A549 (cell line): Measurements from ENCODE around the gene CTNS. TPM values are rescaled to one million over a fixed set of nuclear protein-coding genes. Genes with fewer than 3 reads are reported as not detected.
A peak's percentile ranks its signal among the peaks of the same experiment; 100 is the strongest.

Experiments
- ATAC-seq, 2 experiments: fragments of 200-7000 bp in 1 of 2; fragments of >200 bp in 1 of 2; cut with Nextera tagmentation in 1 of 2; cut with Tn5 transposase in 1 of 2; 3 replicates each; pipeline versions ENCODE4 v1.8.0 to v1.9.1; 2018 to 2020; ENCODE audit warnings: mild to moderate bottlenecking in 1 of 2, moderate library complexity in 1 of 2
- CTCF ChIA-PET: fragments of 300-600 bp; sonication (Branson Sonifier 250); formaldehyde crosslinking; extraction: SDS; loops from one replicate; lab custom pipeline; 2021; ENCODE audit warnings: antibody characterized with exemption, inconsistent platforms; lab: Yijun Ruan, JAX
- POLR2A ChIA-PET: fragments of 350-600 bp; formaldehyde crosslinking; extraction: SDS; loops from one replicate; lab custom pipeline; 2021; ENCODE audit warnings: antibody characterized with exemption, inconsistent platforms; lab: Yijun Ruan, JAX
- DNase-seq, 2 experiments: peaks; one replicate each; pipeline versions ENCODE4 v3.0.0 to v3.0.0-alpha.2; 2011 to 2016; ENCODE audit warnings: low read depth in 1 of 2, low spot score in 1 of 2
- FAIRE-seq: peaks from 2 replicates; lab custom pipeline; 2011; peaks lifted over from hg19 to GRCh38; lab: Jason Lieb, UNC
- H3K27ac ChIP-seq, 2 experiments: fragments of >200 bp; sonication (Bioruptor Twin); formaldehyde crosslinking; 3 replicates each; pipeline ENCODE4 v1.5.1; 2016 to 2017
- H3K4me1 ChIP-seq: fragments of >200 bp; sonication (Bioruptor Twin); formaldehyde crosslinking; 3 replicates; pipeline ENCODE4 v1.6.1; 2016
- H3K4me2 ChIP-seq: fragments of >200 bp; sonication (Bioruptor Twin); formaldehyde crosslinking; 3 replicates; pipeline ENCODE4 v1.6.1; 2016
- H3K4me3 ChIP-seq: fragments of >200 bp; sonication (Bioruptor Twin); formaldehyde crosslinking; 3 replicates; pipeline ENCODE4 v1.5.1; 2016
- H3K9me3 ChIP-seq: fragments of >200 bp; sonication (Bioruptor Twin); formaldehyde crosslinking; 3 replicates; pipeline ENCODE4 v1.6.1; 2016
- ATOH8 ChIP-seq: fragments of 250-450 bp; sonication (Bioruptor Pico); IDR thresholded peaks from 2 replicates; pipeline ENCODE4 v1.5.0; 2020; ENCODE audit warnings: low read depth, mild to moderate bottlenecking, moderate library complexity
- CEBPB ChIP-seq, 2 experiments: fragments of >200 bp in 1 of 2; sonication (Bioruptor Twin) in 1 of 2; formaldehyde crosslinking in 1 of 2; IDR thresholded peaks; 2 replicates each; pipeline ENCODE4 v1.6.1; 2012 to 2016
- CHD4 ChIP-seq: fragments of 200-600 bp; sonication (generic); IDR thresholded peaks from 2 replicates; pipeline ENCODE4 v1.6.1; 2016; ENCODE audit warnings: antibody characterized with exemption, mild to moderate bottlenecking, borderline replicate concordance
- ESRRA ChIP-seq: fragments of 150-350 bp; IDR thresholded peaks from 2 replicates; pipeline ENCODE4 v1.6.1; 2014; ENCODE audit warnings: mild to moderate bottlenecking, low read length, borderline replicate concordance
- FOSL2 ChIP-seq, 2 experiments: fragments of 450-650 bp in 1 of 2; fragments of >200 bp in 1 of 2; sonication (Bioruptor Twin) in 1 of 2; formaldehyde crosslinking; IDR thresholded peaks; 2 replicates each; pipeline versions ENCODE4 v1.5.0 to v1.6.1; 2016 to 2020; ENCODE audit warnings: mild to moderate bottlenecking in 1 of 2, moderate library complexity in 1 of 2
- GATA3 ChIP-seq: IDR thresholded peaks from 2 replicates; pipeline ENCODE4 v1.6.1; 2012; ENCODE audit warnings: borderline replicate concordance
- JUN ChIP-seq, 2 experiments: fragments of >200 bp; sonication (Bioruptor Twin); formaldehyde crosslinking; IDR thresholded peaks; 2 replicates in 1 of 2; 3 replicates in 1 of 2; pipeline ENCODE4 v1.6.1; 2016 to 2017
- KDM5A ChIP-seq: fragments of 200-600 bp; sonication (generic); IDR thresholded peaks from 2 replicates; pipeline ENCODE4 v1.6.1; 2016; ENCODE audit warnings: antibody characterized with exemption, mild to moderate bottlenecking
- MAFK ChIP-seq: fragments of 450-650 bp; IDR thresholded peaks from 2 replicates; pipeline ENCODE4 v1.6.1; 2014; ENCODE audit not compliant: partially characterized antibody
- NR3C1 ChIP-seq: fragments of >200 bp; sonication (Bioruptor Twin); formaldehyde crosslinking; IDR thresholded peaks from 3 replicates; pipeline ENCODE4 v1.6.1; 2017
- PHF8 ChIP-seq: fragments of 200-600 bp; sonication (generic); IDR thresholded peaks from 2 replicates; pipeline ENCODE4 v1.6.1; 2016; ENCODE audit warnings: low read depth, mild to moderate bottlenecking, antibody characterized with exemption, moderate library complexity, borderline replicate concordance
- POLR2AphosphoS2 ChIP-seq: conservative IDR thresholded peaks from 2 replicates; pipeline ENCODE4 v1.6.1; 2012; ENCODE audit warnings: low read length, improper control_type of control experiment, inconsistent platforms
- RAD21 ChIP-seq, 2 experiments: fragments of >200 bp in 1 of 2; sonication (Bioruptor Twin) in 1 of 2; formaldehyde crosslinking in 1 of 2; IDR thresholded peaks in 1 of 2; conservative IDR thresholded peaks in 1 of 2; 2 replicates in 1 of 2; 3 replicates in 1 of 2; pipeline ENCODE4 v1.6.1; 2012 to 2018; ENCODE audit warnings: inconsistent platforms in 1 of 2
- RARB ChIP-seq: fragments of 250-450 bp; sonication (Bioruptor Pico); IDR thresholded peaks from 2 replicates; pipeline ENCODE4 v1.8.0; 2021; ENCODE audit warnings: mild to moderate bottlenecking, moderate library complexity
- RNF2 ChIP-seq: fragments of 200-600 bp; sonication (generic); IDR thresholded peaks from 2 replicates; pipeline ENCODE4 v1.6.1; 2016; ENCODE audit warnings: low read depth, mild to moderate bottlenecking, antibody characterized with exemption, moderate library complexity, borderline replicate concordance
- SMC3 ChIP-seq: fragments of >200 bp; sonication (Bioruptor Twin); formaldehyde crosslinking; IDR thresholded peaks from 3 replicates; pipeline ENCODE4 v1.6.1; 2018; ENCODE audit warnings: inconsistent platforms
- TP53 ChIP-seq: fragments of 250-450 bp; sonication (Bioruptor Pico); IDR thresholded peaks from 2 replicates; pipeline ENCODE4 v1.5.0; 2021; ENCODE audit warnings: mild to moderate bottlenecking, moderate library complexity
- ZC3H11A ChIP-seq: fragments of 450-650 bp; IDR thresholded peaks from 2 replicates; pipeline ENCODE4 v1.6.1; 2014; ENCODE audit warnings: antibody characterized with exemption, mild to moderate bottlenecking
- ZSCAN20 ChIP-seq: fragments of 250-450 bp; sonication (Bioruptor Pico); IDR thresholded peaks from 2 replicates; pipeline ENCODE4 v1.8.0; 2022; ENCODE audit warnings: mild to moderate bottlenecking, moderate library complexity
- WGBS: methylation state at CpG from one replicate; pipeline ENCODE4 v1.1.6; 2017; ENCODE audit errors: missing lambda C conversion rate; 5-methylcytosine and 5-hydroxymethylcytosine counted together
- polyA plus RNA-seq, 4 experiments: library from polyadenylated mRNA; depleted of rRNA in 3 of 4; stranded (reverse); fragments of >200 nt; fragmentation: RNase III in 1 of 4; extraction: RNeasy Plus Mini Kit Qiagen cat#74134 plus additional on column Dnase treatment in 1 of 4; gene quantifications; 2 replicates in 3 of 4; 3 replicates in 1 of 4; pipeline ENCODE4 v1.2.3, GENCODE V29; 2011 to 2017

CTNS gene
- polyA plus RNA-seq, 2 of the 4 experiments (the other 2 are of a cell fraction) = 6.5 to 20.3 TPM

GRCh38 chr17:3678095-3678820 is 41.7 kb downstream of the CTNS start:
- no peaks in the 10 kb centered on the region for H3K4me1 ChIP-seq
- no peaks in the 10 kb centered on the region for H3K9me3 ChIP-seq
- WGBS = 83% methylated on average over 15 of the region's 16 CpGs
- ChIA-PET CTCF (interaction anchor here (0.8 to 1.8 kb wide), 9 partner anchors 12 to 1624 kb away, joined by 3 to 5 read pairs (median 4); partner anchors contain the start of gene HIC1), POLR2A (interaction anchor here (0.8 to 2.2 kb wide), 3 partner anchors 9 to 11 kb away, joined by 3 to 8 read pairs (median 4); partner anchors contain the start of gene EMC6)
- TF ChIP-seq ESRRA = no peak
- peak; percentile 64 for TF ChIP-seq MAFK
- peak; percentile 9 to 13; a peak in 3 of 6 replicates for ATAC-seq
- H3K4me3 ChIP-seq = no peak overlapping the region
- no peak for DNase-seq
- no peak for FAIRE-seq
- no peak overlapping the region for H3K4me2 ChIP-seq
- H3K27ac ChIP-seq = no peak overlapping the region

- TF ChIP-seq RAD21 (conservative IDR thresholded peaks at IDR 0.05 in 1 of 2, IDR thresholded peaks at IDR 0.05 in 1 of 2) (no peak), SMC3 (no peak), ZC3H11A (no peak), RARB (no peak), GATA3 (no peak), NR3C1 (no peak), FOSL2 (IDR thresholded peaks at IDR 0.05) (no peak), FOSL2 (CRISPR knock-in tag; IDR thresholded peaks at IDR 0.05) (no peak), TP53 (no peak), JUN (IDR thresholded peaks at IDR 0.05) (no peak), CEBPB (IDR thresholded peaks at IDR 0.05) (no peak), ZSCAN20 (CRISPR knock-in tag) (no peak), KDM5A (no peak), RNF2 (no peak), POLR2AphosphoS2 (no peak), MAFK (no peak)
- DNase-seq = no peak
- Histone ChIP-seq H3K4me1 (no peaks in the 10 kb centered on the region), H3K4me3 (no peak overlapping the region), H3K4me2 (no peak overlapping the region), H3K9me3 (no peaks in the 10 kb centered on the region), H3K27ac (no peak overlapping the region)
- WGBS = 92% methylated on average over 27 of the region's 27 CpGs
- peak in 1 of 2 experiments; percentile 5; a peak in 1 of 6 replicates for ATAC-seq
- ChIA-PET CTCF (interaction anchor here (0.8 to 1.8 kb wide), 5 partner anchors 12 to 55 kb away, joined by 3 to 5 read pairs (median 4); no protein-coding TSS in a partner anchor), POLR2A (interaction anchor here (1.0 to 2.2 kb wide), 2 partner anchors 10 to 11 kb away, joined by 3 to 8 read pairs; no protein-coding TSS in a partner anchor)
- FAIRE-seq = no peak
Measured at GRCh38 chr17:3678821-3679530, 42.4 kb downstream of the CTNS start.

- Histone ChIP-seq H3K27ac (no peak overlapping the region), H3K9me3 (no peaks in the 10 kb centered on the region), H3K4me3 (no peak overlapping the region), H3K4me2 (no peak overlapping the region), H3K4me1 (no peaks in the 10 kb centered on the region)
- 75% methylated on average over 20 of the region's 20 CpGs for WGBS
- DNase-seq = no peak
- ChIA-PET CTCF (interaction anchor here (1.3 to 1.7 kb wide), 2 partner anchors 11 to 55 kb away, joined by 3 to 5 read pairs; no protein-coding TSS in a partner anchor), POLR2A (interaction anchor here (1.0 to 2.2 kb wide), 2 partner anchors 10 to 12 kb away, joined by 3 to 8 read pairs; no protein-coding TSS in a partner anchor)
- peak; percentile 23 to 24; a peak in 5 of 6 replicates for ATAC-seq
- TF ChIP-seq ATOH8 (CRISPR knock-in tag) = no peak
- TF ChIP-seq CHD4 = no peak
- TF ChIP-seq PHF8 = no peak
- no peak for FAIRE-seq
Measured at GRCh38 chr17:3679531-3680126, 43.1 kb downstream of the CTNS start.
